ENCODE data around the gene NMNAT2. TPM values are rescaled to one million over a fixed set of nuclear protein-coding genes. Genes with fewer than 3 reads are reported as not detected.

The NMNAT2 gene
- total RNA-seq, 2 experiments from 2014 or later, result not detected

- no peaks in the 10 kb centered on the region for H3K9me3 ChIP-seq (ENCODE audit: low read length)
- H3K79me2 ChIP-seq (ENCODE audit: insufficient read depth, low read depth, low read length), result no peaks in the 10 kb centered on the region
- no peaks in the 10 kb centered on the region for H3K9me2 ChIP-seq (ENCODE audit: insufficient read depth, low read length)
- H2AFZ ChIP-seq (ENCODE audit: low read length), result no peak overlapping the region
- TF ChIP-seq CTCF (conservative IDR thresholded peaks at IDR 0.05; ENCODE audit: low read length), result no peak
- no TSS peak for BruUV-seq (replicated peaks)
- no peaks in the 10 kb centered on the region for H3K36me3 ChIP-seq (ENCODE audit: insufficient read depth, low read length)
- no peak overlapping the region for H3K4me3 ChIP-seq (ENCODE audit: low read depth, low read length, poor library complexity, severe bottlenecking)
- H3K4me1 ChIP-seq (ENCODE audit: insufficient read depth, low read length, poor library complexity, severe bottlenecking), result no peaks in the 10 kb centered on the region
- DNase-seq (ENCODE audit: low spot score), result no peak
- POLR2A ChIA-PET, result interaction anchor here (0.6 kb wide), 1 partner anchor 13 kb away, joined by 3 read pairs; no protein-coding TSS in a partner anchor
- no peak overlapping the region for H3K4me2 ChIP-seq (ENCODE audit: low read length)
- no peak overlapping the region for H3K27ac ChIP-seq (ENCODE audit: low read depth, low read length, poor library complexity, severe bottlenecking)
- CTCF ChIA-PET (ENCODE audit: unreplicated experiment), result no interaction called here
- H4K20me1 ChIP-seq (ENCODE audit: insufficient read depth, low read length), result no peaks in the 10 kb centered on the region
- intact Hi-C loops (cut with micrococcal nuclease; ENCODE audit: unreplicated experiment), result no loop called here
Measured at GRCh38 chr1:183355797-183356196, 62.4 kb downstream of the NMNAT2 start.

GRCh38 chr1:183355181-183355580 is 63.0 kb downstream of the NMNAT2 start:
- intact Hi-C loops (cut with micrococcal nuclease; ENCODE audit: unreplicated experiment), result no loop called here
- CTCF ChIA-PET (ENCODE audit: unreplicated experiment), result no interaction called here
- no TSS peak for BruUV-seq (replicated peaks)

GRCh38 chr1:183353597-183353996 is 64.6 kb downstream of the NMNAT2 start:
- no peaks in the 10 kb centered on the region for H3K4me1 ChIP-seq (ENCODE audit: insufficient read depth, low read length, poor library complexity, severe bottlenecking)
- no peak overlapping the region for H3K4me3 ChIP-seq (ENCODE audit: low read depth, low read length, poor library complexity, severe bottlenecking)
- intact Hi-C loops (cut with micrococcal nuclease; ENCODE audit: unreplicated experiment), result no loop called here
- BruUV-seq (replicated peaks), result no TSS peak
- DNase-seq (ENCODE audit: low spot score), result no peak
- ChIA-PET CTCF (ENCODE audit: unreplicated experiment) (no interaction called here), POLR2A (interaction anchor here (0.7 to 1.0 kb wide), 2 partner anchors 238 to 443 kb away, joined by 6 to 9 read pairs; no protein-coding TSS in a partner anchor)
- H3K9me2 ChIP-seq (ENCODE audit: insufficient read depth, low read length), result no peaks in the 10 kb centered on the region
- no peak for TF ChIP-seq CTCF (conservative IDR thresholded peaks at IDR 0.05; ENCODE audit: low read length)
- H3K4me2 ChIP-seq (ENCODE audit: low read length), result no peak overlapping the region
- H3K79me2 ChIP-seq (ENCODE audit: insufficient read depth, low read depth, low read length), result no peaks in the 10 kb centered on the region
- H3K27ac ChIP-seq (ENCODE audit: low read depth, low read length, poor library complexity, severe bottlenecking), result no peak overlapping the region
- H2AFZ ChIP-seq (ENCODE audit: low read length), result no peak overlapping the region
- H3K9me3 ChIP-seq (ENCODE audit: low read length), result no peaks in the 10 kb centered on the region
- H3K36me3 ChIP-seq (ENCODE audit: insufficient read depth, low read length), result no peaks in the 10 kb centered on the region
- no peaks in the 10 kb centered on the region for H4K20me1 ChIP-seq (ENCODE audit: insufficient read depth, low read length)

More at GRCh38 chr1:183355181-183355580, 63.0 kb downstream of the NMNAT2 start:
- H3K9me2 ChIP-seq (ENCODE audit: insufficient read depth, low read length), result no peaks in the 10 kb centered on the region
- no peak overlapping the region for H3K4me3 ChIP-seq (ENCODE audit: low read depth, low read length, poor library complexity, severe bottlenecking)
- H3K4me2 ChIP-seq (ENCODE audit: low read length), result no peak overlapping the region
- POLR2A ChIA-PET, result interaction anchor here (0.7 kb wide), 1 partner anchor 33 kb away, joined by 3 read pairs; no protein-coding TSS in a partner anchor
- no peaks in the 10 kb centered on the region for H3K4me1 ChIP-seq (ENCODE audit: insufficient read depth, low read length, poor library complexity, severe bottlenecking)
- no peaks in the 10 kb centered on the region for H3K79me2 ChIP-seq (ENCODE audit: insufficient read depth, low read depth, low read length)
- DNase-seq (ENCODE audit: low spot score), result no peak
- TF ChIP-seq EZH2phosphoT487 (IDR thresholded peaks at IDR 0.05; ENCODE audit: borderline replicate concordance, low read depth, low read length) (no peak), CTCF (conservative IDR thresholded peaks at IDR 0.05; ENCODE audit: low read length) (no peak)
- no peak overlapping the region for H3K27ac ChIP-seq (ENCODE audit: low read depth, low read length, poor library complexity, severe bottlenecking)
- no peak overlapping the region for H2AFZ ChIP-seq (ENCODE audit: low read length)
- no peaks in the 10 kb centered on the region for H3K36me3 ChIP-seq (ENCODE audit: insufficient read depth, low read length)
- no peaks in the 10 kb centered on the region for H4K20me1 ChIP-seq (ENCODE audit: insufficient read depth, low read length)
- H3K9me3 ChIP-seq (ENCODE audit: low read length), result no peaks in the 10 kb centered on the region

Data from OCI-LY7 (cell line).